ENCODE data around the gene IL2RG. TPM values are rescaled to one million over a fixed set of nuclear protein-coding genes. Genes with fewer than 3 reads are reported as not detected.

Gene IL2RG
- not detected for polyA plus RNA-seq (2013, experiment 1 of 2; ENCODE audit: insufficient read length)
- not detected for polyA plus RNA-seq (2013, experiment 2 of 2; ENCODE audit: insufficient read length)

- no peak for DNase-seq
Observed at GRCh38 chrX:71111141-71111843, at the start of gene IL2RG. IL2RG (minus strand) TSS chrX:71111577; CDS start chrX:71111539, 38 bp downstream.

- no peak for DNase-seq
Observed at GRCh38 chrX:71160475-71160874, 49.1 kb upstream of the IL2RG start.

- DNase-seq: no peak
Observed at GRCh38 chrX:71159335-71159734, 48.0 kb upstream of the IL2RG start.

GRCh38 chrX:71158603-71159002 lies 47.2 kb upstream of the IL2RG start:
- DNase-seq: no peak

GRCh38 chrX:71154641-71155040 lies 43.3 kb upstream of the IL2RG start:
- no peak for DNase-seq

- no peak for DNase-seq
Observed at GRCh38 chrX:71154196-71154595, 42.8 kb upstream of the IL2RG start.

- DNase-seq: no peak
Observed at GRCh38 chrX:71151366-71151765, 40.0 kb upstream of the IL2RG start.

GRCh38 chrX:71148278-71148663 lies 36.9 kb upstream of the IL2RG start:
- DNase-seq: no peak

- DNase-seq: no peak
Observed at GRCh38 chrX:71147496-71148277, 36.3 kb upstream of the IL2RG start.

- no peak for DNase-seq
Observed at GRCh38 chrX:71144651-71145050, 33.3 kb upstream of the IL2RG start, which contains the start of gene NLGN3. NLGN3 (plus strand) TSS chrX:71144841; CDS start chrX:71147750, 2,909 bp downstream.

GRCh38 chrX:71143508-71143907 lies 32.1 kb upstream of the IL2RG start:
- no peak for DNase-seq

- DNase-seq: no peak
Observed at GRCh38 chrX:71140440-71140839, 29.1 kb upstream of the IL2RG start.

GRCh38 chrX:71131510-71131909 lies 20.1 kb upstream of the IL2RG start:
- no peak for DNase-seq

- DNase-seq: peak; percentile 46
Observed at GRCh38 chrX:71128915-71129765, 17.8 kb upstream of the IL2RG start.

- DNase-seq: no peak
Observed at GRCh38 chrX:71128166-71128833, 16.9 kb upstream of the IL2RG start.

- no peak for DNase-seq
Observed at GRCh38 chrX:71118985-71119535, 7.7 kb upstream of the IL2RG start.

- peak; percentile 80 for DNase-seq
Observed at GRCh38 chrX:71118032-71118984, 6.9 kb upstream of the IL2RG start, which contains the start of gene MED12. MED12 (plus strand) TSS chrX:71118596; CDS start chrX:71118755, 159 bp downstream.

GRCh38 chrX:71117358-71117757 lies 6.0 kb upstream of the IL2RG start:
- DNase-seq: no peak

GRCh38 chrX:71111921-71112431 lies 599 bp upstream of the IL2RG start:
- no peak for DNase-seq

- no peak for DNase-seq
Observed at GRCh38 chrX:71109051-71109450, 2.3 kb downstream of the IL2RG start.
